Right lobe of liver (tissue), 4 donors: ENCODE results near the gene MLXIPL.

Experiments used
- POLR2A ChIP-seq: fragments of 450-650 bp; IDR thresholded peaks from one replicate; pipeline ENCODE4 v1.6.1; 2017; ENCODE audit warnings: antibody characterized with exemption, mild to moderate bottlenecking
- TF ChIP-seq, protein P1 (sequence below), 4 donors: fragments of 200-600 bp in 3 of 4; fragments of 450-650 bp in 1 of 4; IDR thresholded peaks; one replicate each; pipeline versions ENCODE4 v1.5.1 to v1.8.0; 2016 to 2022; ENCODE audit warnings: antibody characterized with exemption in 4 of 4, mild to moderate bottlenecking in 2 of 4
- donor health status: DM: no; HTN: no; CAD: no.
- donor health status: DM: no; HTN: no; CAD: no.
- donor health status: DM: no; HTN: yes; CAD: no.

DNA sequence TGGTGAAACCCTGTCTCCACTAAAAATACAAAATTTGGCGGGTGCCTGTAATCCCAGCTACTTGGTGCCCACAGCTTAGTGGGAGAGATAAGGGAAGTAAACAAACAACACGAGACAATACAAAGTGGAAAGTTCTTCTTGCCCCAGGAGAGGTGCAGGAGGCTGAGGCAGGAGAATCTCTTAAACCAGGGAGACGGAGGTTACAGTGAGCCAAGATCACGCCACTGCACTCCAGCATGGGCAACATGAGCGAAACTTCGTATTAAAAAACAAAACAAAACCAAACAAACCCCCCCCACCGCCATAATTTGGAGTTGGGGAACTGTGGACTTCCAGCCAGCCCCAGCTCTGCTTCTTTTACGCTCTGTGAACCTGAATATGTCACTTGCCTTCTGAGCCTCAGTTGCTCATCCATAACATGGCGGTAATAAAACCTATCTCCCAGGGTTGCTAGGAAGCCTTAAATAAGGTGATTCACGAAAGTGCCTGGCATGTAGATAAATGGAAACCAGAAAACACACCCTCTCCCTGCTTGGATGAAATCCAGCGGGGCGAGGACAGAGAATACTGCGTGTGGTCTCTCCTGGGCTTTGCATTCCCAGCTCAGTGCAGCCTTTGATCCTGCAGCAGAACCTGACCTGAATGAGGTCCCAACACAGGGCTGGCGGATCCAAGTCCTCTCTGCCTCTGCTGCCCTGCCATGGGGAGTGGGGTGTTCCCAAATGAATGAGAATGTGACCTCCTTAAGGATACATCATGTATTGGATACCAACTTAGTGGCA is 10.2 kb downstream of the MLXIPL start:
- TF ChIP-seq, protein P1, sequence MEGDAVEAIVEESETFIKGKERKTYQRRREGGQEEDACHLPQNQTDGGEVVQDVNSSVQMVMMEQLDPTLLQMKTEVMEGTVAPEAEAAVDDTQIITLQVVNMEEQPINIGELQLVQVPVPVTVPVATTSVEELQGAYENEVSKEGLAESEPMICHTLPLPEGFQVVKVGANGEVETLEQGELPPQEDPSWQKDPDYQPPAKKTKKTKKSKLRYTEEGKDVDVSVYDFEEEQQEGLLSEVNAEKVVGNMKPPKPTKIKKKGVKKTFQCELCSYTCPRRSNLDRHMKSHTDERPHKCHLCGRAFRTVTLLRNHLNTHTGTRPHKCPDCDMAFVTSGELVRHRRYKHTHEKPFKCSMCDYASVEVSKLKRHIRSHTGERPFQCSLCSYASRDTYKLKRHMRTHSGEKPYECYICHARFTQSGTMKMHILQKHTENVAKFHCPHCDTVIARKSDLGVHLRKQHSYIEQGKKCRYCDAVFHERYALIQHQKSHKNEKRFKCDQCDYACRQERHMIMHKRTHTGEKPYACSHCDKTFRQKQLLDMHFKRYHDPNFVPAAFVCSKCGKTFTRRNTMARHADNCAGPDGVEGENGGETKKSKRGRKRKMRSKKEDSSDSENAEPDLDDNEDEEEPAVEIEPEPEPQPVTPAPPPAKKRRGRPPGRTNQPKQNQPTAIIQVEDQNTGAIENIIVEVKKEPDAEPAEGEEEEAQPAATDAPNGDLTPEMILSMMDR (IDR thresholded peaks at IDR 0.05) = no peak
- no peak for TF ChIP-seq POLR2A
